Measurements from ENCODE around the gene KIF26A. TPM values are rescaled to one million over a fixed set of nuclear protein-coding genes. Genes with fewer than 3 reads are reported as not detected.
"Not testable (repeated sequence)": the region's sequence is repeated elsewhere in the genome, so short reads cannot be mapped to it uniquely, and the experiment has no call there.

KIF26A gene
- total RNA-seq, 2 experiments from 2014 or later = 0.21 to 0.28 TPM

- Mint-ChIP-seq H3K27me3 (no peaks in the 10 kb centered on the region), H3K9me3 (ENCODE audit: low read depth) (no peaks in the 10 kb centered on the region), H3K4me3 (no peak overlapping the region), H3K4me1 (no peaks in the 10 kb centered on the region), H3K27ac (no peak overlapping the region), H3K36me3 (ENCODE audit: low read depth) (no peaks in the 10 kb centered on the region)
- intact Hi-C loops (cut with DNase I, micrococcal nuclease) = no loop called here
- ATAC-seq (no peak), DNase-seq (no peak)
- POLR2A ChIA-PET = interaction anchor here (0.6 kb wide), 1 partner anchor 68 kb away, joined by 3 read pairs; no protein-coding TSS in a partner anchor
- CTCF ChIA-PET = interaction anchor here (0.7 kb wide), 1 partner anchor 448 kb away, joined by 3 read pairs; no protein-coding TSS in a partner anchor
Measured at GRCh38 chr14:104150136-104151025, 12.0 kb downstream of the KIF26A start.

DNA sequence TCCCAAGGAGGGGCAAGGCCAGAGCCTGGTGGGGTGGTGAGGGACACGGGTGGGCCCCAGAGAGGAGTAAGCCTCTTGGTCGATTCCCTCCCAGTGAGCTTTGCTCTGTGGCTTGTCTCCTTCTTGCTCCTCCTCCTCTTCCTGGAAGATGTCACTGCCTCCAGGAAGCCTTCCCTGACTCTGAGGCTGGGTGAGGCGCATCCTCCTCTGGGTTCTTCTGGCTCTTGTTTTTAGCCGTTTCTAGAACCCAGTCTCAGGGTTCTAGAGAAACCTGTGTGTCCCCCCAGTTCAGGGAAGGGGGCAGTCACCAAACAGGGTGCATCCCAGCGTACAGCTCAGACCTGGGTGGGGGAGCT lies 12.6 kb downstream of the KIF26A start:
- H3K9me3 Mint-ChIP-seq (ENCODE audit: low read depth) = no peaks in the 10 kb centered on the region
- H3K36me3 Mint-ChIP-seq (ENCODE audit: low read depth) = no peaks in the 10 kb centered on the region
- no peaks in the 10 kb centered on the region for H3K4me1 Mint-ChIP-seq
- intact Hi-C loops (cut with DNase I, micrococcal nuclease) = no loop called here
- ATAC-seq (no peak), DNase-seq (no peak)
- H3K27ac Mint-ChIP-seq = no peak overlapping the region
- ChIA-PET CTCF (no interaction called here), POLR2A (no interaction called here)
- no peak overlapping the region for H3K4me3 Mint-ChIP-seq
- no peaks in the 10 kb centered on the region for H3K27me3 Mint-ChIP-seq

DNA sequence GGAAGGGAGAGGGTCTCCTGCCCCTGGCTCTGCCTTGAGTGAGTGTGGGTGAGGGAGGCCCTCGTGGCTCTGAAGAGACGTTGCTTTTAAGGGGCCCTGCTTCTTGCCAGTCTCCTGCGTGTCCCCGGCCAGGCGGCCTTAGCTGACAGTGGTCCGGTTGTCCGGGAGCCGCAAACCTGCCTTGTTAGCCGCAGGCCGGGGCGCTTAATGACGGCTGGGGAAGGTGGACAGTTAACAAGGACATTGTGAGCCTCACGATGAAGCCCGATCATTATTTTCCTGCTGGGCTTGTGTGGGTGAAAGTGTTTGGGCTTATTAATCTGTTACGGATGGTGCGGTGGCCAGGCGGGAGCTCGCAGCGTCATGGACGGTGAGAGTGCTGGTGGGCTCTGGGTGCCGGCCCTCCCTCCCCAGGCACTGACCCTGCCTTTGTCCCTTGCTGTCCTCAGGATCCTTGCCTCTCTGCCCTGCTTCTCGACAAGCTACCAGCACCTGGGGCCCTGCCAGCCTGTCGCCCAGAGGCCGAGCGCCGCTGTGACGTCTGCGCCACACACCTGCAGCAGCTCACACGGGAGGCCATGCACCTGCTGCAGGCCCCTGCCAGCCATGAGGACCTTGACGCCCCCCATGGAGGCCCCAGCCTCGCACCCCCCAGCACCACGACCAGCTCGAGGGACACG lies 13.3 kb downstream of the KIF26A start:
- intact Hi-C loops (cut with DNase I, micrococcal nuclease) = no loop called here
- DNase-seq = no peak
- CTCF ChIA-PET = no interaction called here
- Mint-ChIP-seq H3K4me3 (no peak overlapping the region), H3K9me3 (ENCODE audit: low read depth) (no peaks in the 10 kb centered on the region), H3K36me3 (ENCODE audit: low read depth) (no peaks in the 10 kb centered on the region), H3K27me3 (no peaks in the 10 kb centered on the region), H3K4me1 (no peaks in the 10 kb centered on the region), H3K27ac (no peak overlapping the region)
- POLR2A ChIA-PET = no interaction called here
- ATAC-seq = no peak

GRCh38 chr14:104152246-104152575 lies 13.8 kb downstream of the KIF26A start:
- H3K27ac Mint-ChIP-seq = no peak overlapping the region
- intact Hi-C loops (cut with DNase I, micrococcal nuclease) = no loop called here
- ChIA-PET POLR2A (no interaction called here), CTCF (no interaction called here)
- no peaks in the 10 kb centered on the region for H3K4me1 Mint-ChIP-seq
- ATAC-seq = no peak
- no peaks in the 10 kb centered on the region for H3K36me3 Mint-ChIP-seq (ENCODE audit: low read depth)
- no peaks in the 10 kb centered on the region for H3K9me3 Mint-ChIP-seq (ENCODE audit: low read depth)
- H3K4me3 Mint-ChIP-seq = no peak overlapping the region
- no peaks in the 10 kb centered on the region for H3K27me3 Mint-ChIP-seq
- DNase-seq = no peak

DNA sequence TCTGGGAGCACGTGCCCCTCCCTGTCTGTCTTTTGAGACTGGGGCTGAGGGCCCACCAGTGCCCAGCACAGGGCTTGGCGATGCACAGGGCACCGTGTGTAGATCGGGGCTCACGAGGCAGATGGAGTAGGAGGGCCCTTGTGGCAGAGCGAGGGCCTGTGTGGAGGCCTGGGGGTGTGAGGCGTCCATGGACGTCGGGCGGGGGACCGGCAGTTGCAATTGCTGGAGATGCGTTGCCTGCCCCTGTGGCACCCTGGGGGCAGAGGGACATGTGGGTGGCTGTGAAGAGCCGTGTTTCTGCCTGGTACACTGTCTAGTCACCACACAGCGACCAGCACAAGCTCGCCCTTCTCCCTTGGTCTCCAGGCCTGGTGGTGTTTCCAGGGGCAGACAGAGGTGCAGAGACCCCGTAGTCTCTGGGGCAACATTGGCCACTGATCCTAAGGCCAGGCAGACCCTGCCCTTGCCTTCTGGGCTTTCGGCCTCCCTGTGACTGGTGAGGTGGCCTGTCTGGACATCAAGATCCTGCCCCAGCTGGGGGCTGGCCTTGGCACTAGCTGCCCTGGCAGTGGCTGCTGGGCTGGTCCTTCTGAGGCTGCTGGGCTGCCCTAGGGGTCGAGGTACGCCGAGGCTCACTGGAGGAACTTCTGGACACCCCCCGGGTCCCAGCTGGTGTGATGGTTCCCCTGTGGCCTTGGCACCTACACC lies 14.5 kb downstream of the KIF26A start:
- Mint-ChIP-seq H3K9me3 (ENCODE audit: low read depth) (no peaks in the 10 kb centered on the region), H3K4me3 (no peak overlapping the region), H3K27ac (no peak overlapping the region), H3K36me3 (ENCODE audit: low read depth) (no peaks in the 10 kb centered on the region), H3K4me1 (no peaks in the 10 kb centered on the region), H3K27me3 (no peaks in the 10 kb centered on the region)
- intact Hi-C loops (cut with DNase I, micrococcal nuclease) = no loop called here
- ATAC-seq (no peak), DNase-seq (no peak)
- POLR2A ChIA-PET = interaction anchor here (0.7 kb wide), 1 partner anchor 72 kb away, joined by 3 read pairs; no protein-coding TSS in a partner anchor
- CTCF ChIA-PET = no interaction called here

- H3K9me3 Mint-ChIP-seq (ENCODE audit: low read depth); H3K36me3 Mint-ChIP-seq (ENCODE audit: low read depth); H3K27ac Mint-ChIP-seq; H3K27me3 Mint-ChIP-seq; CTCF ChIA-PET; H3K4me1 Mint-ChIP-seq; DNase-seq; H3K4me3 Mint-ChIP-seq; ATAC-seq; intact Hi-C loops (cut with DNase I, micrococcal nuclease): not testable (repeated sequence)
- POLR2A ChIA-PET = interaction anchor here (0.7 kb wide), 1 partner anchor 73 kb away, joined by 3 read pairs; no protein-coding TSS in a partner anchor
Measured at GRCh38 chr14:104153394-104153755, 15.0 kb downstream of the KIF26A start.

DNA sequence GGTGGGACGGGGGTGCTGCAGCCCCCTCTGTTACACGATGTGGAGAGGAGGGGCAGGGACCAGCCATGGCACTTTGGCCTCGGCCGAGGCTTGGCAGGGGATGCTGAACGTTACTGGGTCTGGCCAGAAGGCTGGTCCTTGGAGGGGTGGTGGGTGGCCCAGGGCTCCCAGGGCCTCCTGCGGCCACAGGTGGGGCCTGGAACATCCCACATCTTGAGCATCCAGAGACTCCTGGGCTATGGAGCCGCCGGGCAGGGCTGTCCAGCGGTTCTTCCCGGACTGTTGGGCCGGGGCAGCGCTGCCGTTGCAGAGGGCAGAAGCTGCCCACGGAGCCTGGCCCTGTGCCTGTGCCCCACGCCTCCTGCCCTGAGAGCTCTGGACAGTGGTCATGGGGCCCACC lies 15.9 kb downstream of the KIF26A start:
- ChIA-PET CTCF (no interaction called here), POLR2A (no interaction called here)
- no peak overlapping the region for H3K27ac Mint-ChIP-seq
- no peak overlapping the region for H3K4me3 Mint-ChIP-seq
- H3K27me3 Mint-ChIP-seq = no peaks in the 10 kb centered on the region
- intact Hi-C loops (cut with DNase I, micrococcal nuclease) = no loop called here
- DNase-seq (no peak), ATAC-seq (no peak)
- H3K36me3 Mint-ChIP-seq (ENCODE audit: low read depth) = no peaks in the 10 kb centered on the region
- H3K9me3 Mint-ChIP-seq (ENCODE audit: low read depth) = no peaks in the 10 kb centered on the region
- no peaks in the 10 kb centered on the region for H3K4me1 Mint-ChIP-seq

GRCh38 chr14:104155513-104155912 lies 17.1 kb downstream of the KIF26A start:
- DNase-seq (no peak), ATAC-seq (no peak)
- Mint-ChIP-seq H3K4me1 (no peaks in the 10 kb centered on the region), H3K4me3 (no peak overlapping the region), H3K27me3 (no peaks in the 10 kb centered on the region), H3K36me3 (ENCODE audit: low read depth) (no peaks in the 10 kb centered on the region), H3K27ac (no peak overlapping the region), H3K9me3 (ENCODE audit: low read depth) (no peaks in the 10 kb centered on the region)
- intact Hi-C loops (cut with DNase I, micrococcal nuclease) = no loop called here
- ChIA-PET CTCF (interaction anchor here (0.6 kb wide), 1 partner anchor 27 kb away, joined by 3 read pairs; no protein-coding TSS in a partner anchor), POLR2A (no interaction called here)

DNA sequence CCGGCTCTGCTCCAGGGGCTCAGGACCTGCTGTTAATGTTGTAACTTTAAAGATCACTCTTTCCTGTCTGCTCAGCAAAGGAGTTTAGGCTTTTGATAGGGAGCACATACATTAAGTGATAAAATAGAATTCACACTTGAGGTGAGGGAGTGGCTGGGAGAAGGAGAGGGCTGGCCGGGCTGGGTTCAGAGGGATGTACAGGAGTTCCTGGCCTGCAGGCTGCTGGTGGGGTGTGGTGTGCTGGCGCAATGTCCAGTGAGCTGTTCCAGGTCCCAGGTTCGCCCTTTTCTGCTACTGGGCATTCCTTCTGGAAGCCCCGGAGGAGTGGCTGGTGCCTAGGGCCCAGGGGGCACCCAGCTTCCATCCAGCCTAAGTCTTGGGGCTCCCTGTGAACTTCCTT lies 17.8 kb downstream of the KIF26A start:
- intact Hi-C loops (cut with DNase I, micrococcal nuclease) = no loop called here
- DNase-seq (no peak), ATAC-seq (no peak)
- Mint-ChIP-seq H3K27me3 (no peaks in the 10 kb centered on the region), H3K4me1 (no peaks in the 10 kb centered on the region), H3K9me3 (ENCODE audit: low read depth) (no peaks in the 10 kb centered on the region), H3K4me3 (no peak overlapping the region), H3K27ac (no peak overlapping the region), H3K36me3 (ENCODE audit: low read depth) (no peaks in the 10 kb centered on the region)
- CTCF ChIA-PET = no interaction called here
- POLR2A ChIA-PET = no interaction called here

GRCh38 chr14:104157016-104157928 lies 18.9 kb downstream of the KIF26A start:
- POLR2A ChIA-PET = no interaction called here
- Mint-ChIP-seq H3K27me3 (no peaks in the 10 kb centered on the region), H3K27ac (no peak overlapping the region)

More at GRCh38 chr14:104157016-104157928, 18.9 kb downstream of the KIF26A start:
- DNase-seq = no peak
- H3K4me1 Mint-ChIP-seq = no peaks in the 10 kb centered on the region
- ATAC-seq = no peak
- no peak overlapping the region for H3K4me3 Mint-ChIP-seq
- no peaks in the 10 kb centered on the region for H3K9me3 Mint-ChIP-seq (ENCODE audit: low read depth)
- intact Hi-C loops (cut with DNase I, micrococcal nuclease) = no loop called here
- CTCF ChIA-PET = no interaction called here
- no peaks in the 10 kb centered on the region for H3K36me3 Mint-ChIP-seq (ENCODE audit: low read depth)

All from activated CD4-positive, alpha-beta T cell treated with anti-CD3 and anti-CD28 coated beads for 36 hours (primary cell).